Inflammatory macrophage (primary cell): ENCODE results near the gene ME2.
"Not testable (repeated sequence)": the region's sequence is repeated elsewhere in the genome, so short reads cannot be mapped to it uniquely, and the experiment has no call there.

Experiments
- DNase-seq, 2 donors: peaks; one replicate each; pipeline ENCODE4 v3.0.0-alpha.2; 2020 to 2022

The ME2 gene

DNA sequence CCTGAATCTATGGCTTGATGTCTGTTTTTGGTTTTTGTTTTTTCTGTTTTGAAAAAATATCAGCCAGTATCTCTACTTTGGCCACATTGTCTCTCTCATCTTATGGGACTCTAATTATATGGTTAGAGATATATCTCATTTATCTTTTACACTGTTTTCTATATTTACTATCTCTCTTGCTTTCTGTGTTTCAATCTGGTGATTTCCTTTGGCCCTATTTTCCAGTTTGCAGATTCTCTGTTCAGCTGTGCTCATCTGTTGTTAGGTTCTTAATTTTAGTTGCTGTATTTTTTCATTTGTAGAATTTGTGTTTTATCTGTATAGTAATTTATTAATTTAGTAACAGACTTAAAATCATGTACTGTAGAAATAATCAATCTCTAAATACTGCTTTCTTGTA is 47.6 kb downstream of the ME2 start:
- DNase-seq: no peak

DNA sequence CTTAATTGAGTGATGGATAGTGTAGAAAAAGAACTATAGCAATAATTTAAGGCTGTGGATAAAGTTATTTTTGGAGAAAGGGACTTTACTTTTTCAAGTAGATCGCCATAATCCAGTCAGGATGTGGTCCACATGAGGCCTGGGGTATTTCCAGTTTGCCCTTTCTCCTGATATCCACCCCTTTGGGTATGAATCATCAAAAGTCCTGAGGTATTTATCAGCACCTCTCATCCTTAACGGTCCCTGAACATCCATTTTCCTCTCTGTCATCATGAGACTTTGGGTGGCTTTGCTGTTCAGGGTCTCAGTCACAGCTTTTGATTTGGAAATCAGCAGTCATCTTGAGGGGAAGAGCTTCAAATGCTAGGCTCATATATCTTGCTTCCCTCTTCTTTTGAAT is 49.6 kb downstream of the ME2 start:
- no peak for DNase-seq

DNA sequence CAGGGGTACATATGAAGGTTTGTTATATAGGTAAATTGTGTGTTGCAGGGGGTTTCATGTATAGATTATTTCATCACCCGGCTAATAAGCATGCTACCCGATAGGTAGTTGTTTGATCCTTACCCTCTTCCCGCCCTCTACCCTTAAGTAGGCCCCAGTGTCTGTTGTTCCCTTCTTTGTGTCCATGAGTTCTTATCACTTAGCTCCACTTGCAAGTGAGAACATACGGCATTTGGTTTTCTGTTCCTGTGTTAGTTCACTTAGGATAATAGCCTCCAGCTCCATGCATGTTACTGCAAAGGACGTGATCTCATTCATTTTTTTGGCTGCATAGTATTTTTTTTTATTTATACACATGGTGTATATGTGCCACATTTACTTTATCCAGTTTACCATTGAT is 54.8 kb downstream of the ME2 start:
- no peak for DNase-seq

DNA sequence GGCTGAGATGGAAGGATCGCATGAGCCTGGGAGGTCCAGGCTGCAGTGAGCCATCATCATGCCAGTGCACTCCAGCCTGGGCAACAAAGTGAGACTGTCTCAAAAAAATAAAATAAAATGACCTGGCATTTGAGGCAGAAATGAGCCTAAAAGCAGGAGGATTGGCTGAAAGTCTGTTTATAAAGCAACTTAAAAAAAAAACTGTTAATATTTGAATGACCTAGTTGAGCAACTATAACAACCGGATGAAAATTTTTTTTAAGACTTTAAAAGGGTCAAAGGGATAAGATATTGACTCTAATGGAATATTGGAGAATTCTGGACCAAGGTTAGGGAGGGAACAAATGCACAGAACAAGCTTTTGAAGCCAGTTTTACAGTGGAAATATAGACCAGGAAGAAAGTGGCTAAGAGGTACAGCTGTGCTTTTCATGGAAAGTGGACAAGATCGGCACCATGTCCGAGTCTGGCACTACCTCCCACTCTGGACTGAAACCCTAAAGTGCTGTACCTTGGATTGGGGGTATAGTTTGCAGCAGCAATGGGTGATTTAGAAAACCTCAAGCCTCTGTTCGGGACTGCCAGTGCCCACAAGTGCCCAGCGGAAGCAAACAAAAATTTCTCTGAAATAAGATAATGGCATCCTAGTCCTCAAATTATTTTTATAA is 55.8 kb downstream of the ME2 start:
- no peak for DNase-seq

DNA sequence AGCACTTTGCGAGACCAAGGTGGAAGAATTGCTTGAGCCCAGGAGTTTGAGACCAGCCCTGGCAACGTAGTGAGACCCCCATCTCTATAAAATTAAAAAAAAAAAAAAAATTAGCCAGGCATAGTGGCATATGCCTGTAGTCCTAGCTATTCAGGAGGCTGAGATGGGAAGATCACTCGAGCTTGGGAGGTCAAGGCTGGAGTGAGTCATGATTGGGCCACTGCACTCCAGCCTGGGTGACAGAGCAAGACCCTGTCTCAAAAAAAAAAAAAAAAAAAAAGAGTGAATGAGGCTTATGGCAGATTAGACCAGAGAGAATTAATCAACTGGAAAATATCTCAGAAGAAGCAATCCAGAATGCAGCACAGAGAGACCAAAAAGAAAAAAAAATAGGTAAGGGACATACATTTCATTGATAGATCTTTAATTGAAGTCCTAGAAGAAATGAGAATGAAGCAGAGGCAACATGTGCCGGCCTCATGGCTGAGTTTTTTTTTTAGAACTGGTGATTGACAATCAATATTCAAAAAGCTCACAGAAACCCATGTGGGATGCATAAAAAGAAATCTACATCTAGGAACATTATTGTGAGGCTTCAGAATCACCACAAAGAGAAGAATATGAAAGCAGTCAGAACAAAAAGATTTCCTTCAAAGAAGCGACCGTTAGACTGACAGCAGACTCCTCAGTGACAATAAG is 56.7 kb downstream of the ME2 start:
- no peak for DNase-seq

DNA sequence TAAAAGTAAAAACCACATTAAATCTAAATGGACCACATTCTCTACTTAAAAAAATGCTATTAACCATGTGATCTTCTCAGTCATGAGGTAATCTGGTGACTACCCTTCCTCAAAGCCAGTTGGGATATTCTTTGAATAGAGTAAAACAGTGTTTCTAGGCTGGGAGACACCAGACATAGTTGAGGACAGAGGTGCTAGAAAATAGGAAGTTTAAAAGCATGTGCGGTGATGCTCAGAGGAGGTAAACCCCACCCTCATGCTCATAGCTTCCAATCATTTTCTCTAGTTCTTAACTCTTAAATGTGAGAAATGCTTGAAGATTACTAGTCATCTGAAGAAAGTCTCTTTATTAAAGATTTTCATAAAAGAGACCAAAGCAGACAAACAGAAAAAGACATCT is 58.3 kb downstream of the ME2 start:
- peak in 1 of 2 donors; percentile 5 for DNase-seq

DNA sequence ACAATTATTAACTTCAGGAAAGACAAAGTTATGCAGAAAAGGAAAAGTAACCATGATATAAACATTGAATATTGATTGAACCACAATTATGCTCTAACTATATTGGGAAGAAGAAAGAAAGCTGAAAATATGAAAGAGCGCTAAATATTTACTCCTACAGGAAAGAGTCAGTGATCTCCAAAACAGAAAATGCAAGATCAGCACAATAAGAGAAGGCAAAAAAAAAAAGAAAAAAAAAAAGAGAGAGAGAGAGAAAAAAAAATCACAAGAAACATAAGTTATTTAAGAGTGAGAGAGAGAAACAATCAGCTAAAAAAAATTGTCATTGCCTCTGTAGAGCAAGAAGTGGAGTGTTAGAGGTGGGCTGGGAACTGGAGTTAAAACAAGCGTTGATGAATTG is 60.0 kb downstream of the ME2 start:
- DNase-seq: no peak

DNA sequence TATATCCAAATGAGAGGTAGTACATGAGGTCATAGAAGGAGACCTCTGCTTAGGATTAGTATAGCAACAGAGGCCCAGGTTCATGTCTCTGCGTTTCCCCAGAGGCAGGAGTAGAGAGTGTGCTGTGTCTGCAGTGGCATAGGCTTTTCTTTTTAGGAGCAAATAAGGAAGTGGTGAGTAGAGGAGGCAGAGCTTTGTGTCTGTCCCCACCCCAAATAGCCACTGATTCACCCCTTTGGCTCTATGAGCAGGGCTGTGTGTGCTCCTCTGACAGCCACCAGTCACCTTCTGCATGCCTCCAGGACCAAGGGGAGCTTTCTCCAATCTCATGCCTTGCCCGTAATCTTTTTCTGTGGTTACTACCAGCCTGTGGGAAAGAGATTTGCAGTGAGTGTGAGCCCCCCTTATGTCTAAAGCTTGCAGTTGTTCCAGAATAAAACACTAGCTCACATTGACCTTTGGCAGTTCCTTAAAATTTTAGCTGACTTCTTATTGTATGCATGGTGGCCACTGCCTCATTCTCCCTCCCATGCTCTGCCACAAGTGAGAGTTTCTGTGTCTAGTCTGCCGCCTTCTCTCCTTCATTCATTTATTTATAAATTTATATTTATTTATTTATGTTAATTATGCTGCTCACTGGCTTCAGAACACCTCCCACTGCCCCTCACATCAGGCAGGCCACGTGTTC is 65.5 kb downstream of the ME2 start:
- peak; percentile 69 to 80 for DNase-seq

DNA sequence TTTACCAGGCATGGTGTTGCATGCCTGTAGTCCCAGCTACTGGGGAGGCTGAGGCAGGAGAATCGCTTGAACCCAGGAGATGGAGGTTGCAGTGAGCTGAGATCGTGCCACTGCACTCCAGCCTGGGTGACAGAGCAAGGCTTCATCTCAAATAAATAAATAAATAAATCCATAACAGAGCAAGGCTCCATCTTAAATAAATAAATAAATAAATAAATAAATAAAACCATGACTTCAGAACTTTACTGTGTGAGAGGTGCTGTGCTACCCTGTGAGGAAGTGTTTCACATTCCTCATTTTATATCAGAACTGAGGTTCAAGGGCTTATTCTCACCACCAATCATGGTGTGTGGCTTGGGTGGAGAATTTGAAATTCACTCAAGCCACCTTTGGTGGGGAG is 67.0 kb downstream of the ME2 start:
- not testable (repeated sequence) for DNase-seq

DNA sequence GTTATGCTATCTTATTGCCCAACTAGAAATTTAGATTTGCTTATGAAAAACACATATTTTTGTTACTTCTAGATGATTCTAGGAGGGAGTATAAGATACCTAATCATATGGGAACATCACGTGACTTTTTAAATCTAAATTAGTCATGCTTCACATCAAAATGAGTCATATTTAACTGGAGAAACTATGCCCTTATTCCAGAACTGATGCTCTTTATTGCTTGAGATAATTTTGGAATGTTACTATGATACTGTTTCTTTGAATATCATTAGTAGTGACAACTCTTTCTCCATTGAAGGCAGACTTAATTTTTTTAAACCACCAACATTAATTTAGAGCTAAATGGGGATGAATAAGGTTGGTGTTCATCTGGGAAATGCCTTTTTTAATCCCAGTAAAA is 69.0 kb downstream of the ME2 start:
- no peak for DNase-seq

DNA sequence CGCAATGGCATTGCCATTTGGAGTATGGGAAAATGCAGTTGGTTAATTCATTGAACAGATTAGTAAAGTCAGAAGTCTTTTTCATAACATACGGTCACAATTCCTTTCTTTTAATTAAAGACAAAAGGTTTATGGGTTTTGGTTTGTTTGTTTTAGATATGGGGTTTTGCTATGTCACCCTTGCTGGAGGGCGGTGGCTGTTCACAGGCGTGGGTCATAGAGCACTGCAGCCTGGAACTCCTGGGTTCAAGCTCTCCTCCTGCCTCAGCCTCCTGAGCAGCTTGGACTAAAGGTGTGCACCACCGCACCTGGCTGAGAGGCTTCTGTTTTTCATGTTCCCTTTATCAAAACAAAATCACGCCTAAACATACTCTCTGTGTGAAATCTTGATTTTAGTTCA is 70.3 kb downstream of the ME2 start:
- DNase-seq: no peak

DNA sequence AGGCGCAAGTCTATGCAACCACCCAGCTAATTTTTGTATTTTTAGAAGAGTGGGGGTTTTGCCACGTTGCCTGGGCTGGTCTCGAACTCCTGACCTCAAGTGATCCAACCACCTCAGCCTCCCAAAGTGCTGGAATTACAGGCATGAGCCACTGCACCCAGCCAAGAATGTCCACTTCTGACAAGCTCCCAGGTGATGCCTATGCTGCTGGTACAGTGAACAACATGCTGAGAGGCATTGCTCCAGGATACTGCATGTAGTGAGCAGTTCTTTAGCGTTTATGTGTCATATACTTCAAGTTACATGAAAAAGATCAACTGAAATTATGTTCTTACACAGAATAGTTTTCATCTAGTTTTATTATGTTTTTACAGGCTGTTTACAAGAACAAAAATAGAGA is 71.7 kb downstream of the ME2 start:
- no peak for DNase-seq

DNA sequence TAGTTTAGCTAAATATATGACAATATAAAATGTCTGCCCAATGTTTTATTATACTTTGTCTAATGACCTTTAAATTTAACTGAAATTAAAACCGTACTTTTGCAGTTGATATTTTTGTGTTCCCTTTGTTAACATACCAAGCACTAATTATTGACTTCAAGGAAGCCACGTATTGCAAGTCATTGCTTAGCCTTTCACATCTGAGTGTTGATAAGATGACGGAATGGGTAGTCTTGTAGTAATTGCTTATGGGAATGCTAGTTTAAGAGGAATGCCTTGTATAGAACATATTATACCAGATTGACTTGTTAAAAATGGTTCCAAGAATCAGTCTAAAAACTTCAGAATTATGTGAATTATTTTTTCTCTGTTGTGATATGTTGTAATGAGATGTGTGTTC is 74.9 kb downstream of the ME2 start:
- DNase-seq: no peak

DNA sequence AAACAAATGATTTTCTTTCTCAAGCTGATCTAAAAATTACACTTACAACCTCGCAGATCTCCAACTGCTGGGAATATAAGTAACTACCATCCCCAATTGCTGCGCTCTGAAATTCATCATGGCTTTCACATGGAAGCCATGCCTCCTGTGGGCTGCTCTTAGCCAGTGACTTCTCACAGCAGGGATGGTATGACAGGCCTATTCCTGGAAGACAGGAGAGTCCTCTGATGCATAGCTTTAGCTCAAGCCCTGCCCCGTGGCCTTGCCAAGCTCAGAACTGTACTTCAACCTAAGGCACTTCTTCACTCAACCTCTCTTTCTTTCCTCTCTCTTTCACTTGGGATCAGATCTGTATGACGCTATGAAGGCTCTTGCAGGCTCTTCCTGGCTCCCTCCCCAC is 76.3 kb downstream of the ME2 start:
- no peak for DNase-seq

DNA sequence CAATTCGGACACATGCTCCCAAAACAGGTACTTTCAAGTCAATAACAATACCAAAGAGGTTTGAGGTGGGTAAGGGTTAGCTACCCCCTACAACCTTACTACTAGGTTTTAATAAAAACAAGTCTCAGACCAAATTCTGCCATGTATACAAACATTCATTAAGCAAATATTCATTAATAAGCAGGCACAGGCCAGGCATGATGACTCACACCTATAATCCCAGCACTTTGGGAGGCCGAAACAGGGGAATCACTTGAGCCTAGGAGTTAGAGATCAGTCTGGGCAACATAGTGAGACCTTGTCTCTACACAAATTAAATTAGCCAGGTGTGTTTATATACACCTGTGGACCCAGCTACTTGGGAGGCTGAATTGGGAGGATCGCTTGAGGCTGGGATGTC is 77.2 kb downstream of the ME2 start:
- DNase-seq: no peak

DNA sequence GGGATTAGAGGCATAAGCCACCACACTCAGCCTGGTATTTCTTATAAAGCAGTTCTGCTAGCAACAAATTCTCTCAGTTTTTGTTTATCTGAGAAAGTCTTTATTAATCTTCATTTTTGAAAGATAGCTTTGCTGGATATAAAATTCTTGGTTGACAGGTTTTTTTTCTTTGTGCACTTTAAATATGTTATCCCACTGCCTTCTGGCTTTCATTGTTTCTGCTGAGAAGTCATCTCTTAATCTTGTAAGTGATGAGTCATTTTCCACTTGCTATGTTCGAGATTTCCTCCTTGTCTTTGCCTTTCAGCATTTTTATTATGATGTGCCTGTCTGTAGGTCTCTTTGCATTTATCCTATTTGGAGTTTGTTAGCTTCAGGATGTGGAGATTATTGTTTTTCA is 83.1 kb downstream of the ME2 start:
- DNase-seq: no peak

DNA sequence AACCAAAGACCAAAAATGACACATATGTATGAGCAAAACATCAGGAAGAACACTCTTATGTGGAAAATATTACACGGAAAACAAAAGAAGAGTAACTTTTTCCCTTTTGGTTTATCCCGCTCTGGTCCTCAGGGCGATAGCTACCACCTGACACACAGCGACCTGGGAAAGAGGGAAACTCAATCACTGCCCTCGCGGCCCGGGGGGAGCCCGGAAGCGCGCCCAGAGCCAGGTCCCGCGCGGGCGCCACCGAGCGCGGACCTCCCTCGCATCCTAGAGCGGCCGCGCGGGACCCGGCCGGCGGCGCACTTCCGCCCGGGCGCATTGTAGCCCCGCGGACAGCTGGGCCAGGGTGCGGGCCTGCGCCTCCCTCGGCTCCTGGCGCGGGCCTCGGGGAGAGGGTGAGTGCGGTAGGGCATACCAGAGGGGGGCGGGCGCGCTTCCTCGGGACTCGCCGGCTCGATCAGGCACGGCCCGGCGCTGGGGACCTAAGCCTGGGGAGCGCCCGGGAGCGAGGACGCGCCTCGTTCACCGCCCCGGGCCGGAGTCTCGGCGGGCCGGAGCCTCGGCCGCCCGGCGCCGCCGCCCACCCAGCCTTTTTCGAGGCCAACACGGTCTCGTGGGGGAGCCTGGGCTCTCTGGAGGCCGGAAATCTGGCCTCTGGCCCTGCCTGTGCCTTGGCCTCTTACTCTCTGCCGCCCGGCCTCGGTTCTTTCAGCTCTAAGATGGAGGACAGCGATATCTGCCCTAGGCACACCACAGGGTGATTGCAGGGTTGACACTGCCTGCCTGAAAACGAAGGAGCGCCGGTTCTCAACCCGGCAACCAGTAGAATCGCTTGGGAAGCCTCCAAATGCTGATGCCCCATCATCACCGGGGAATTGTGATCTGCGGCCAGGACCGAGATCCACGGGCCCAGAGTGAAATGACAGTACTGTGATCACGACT is 89.1 kb downstream of the ME2 start, which contains the start of gene ELAC1:
TSS of gene ELAC1 (plus strand) at position 327 of the 948 bp plus-strand sequence. CDS start 6,365 bp downstream, outside the sequence.
- DNase-seq: peak; percentile 72 to 85

DNA sequence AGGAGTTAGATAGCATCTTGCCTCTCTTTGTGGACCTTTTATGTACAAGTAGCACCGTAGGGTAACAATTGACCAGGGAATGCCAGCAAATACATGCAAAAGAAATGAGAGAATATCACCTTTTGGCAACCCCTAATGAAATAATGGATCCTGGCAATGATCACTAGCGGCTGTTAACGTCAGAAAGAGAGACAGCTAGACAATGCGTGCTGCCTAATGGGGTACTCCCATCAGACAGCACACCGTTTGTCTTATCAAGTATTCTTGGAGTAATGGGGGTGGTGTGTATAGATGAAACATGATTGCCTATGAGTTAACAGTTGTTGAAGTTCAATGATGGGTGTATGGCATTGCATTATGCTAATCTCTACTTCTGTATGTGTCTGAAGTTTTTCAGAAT is 90.5 kb downstream of the ME2 start:
- no peak for DNase-seq

DNA sequence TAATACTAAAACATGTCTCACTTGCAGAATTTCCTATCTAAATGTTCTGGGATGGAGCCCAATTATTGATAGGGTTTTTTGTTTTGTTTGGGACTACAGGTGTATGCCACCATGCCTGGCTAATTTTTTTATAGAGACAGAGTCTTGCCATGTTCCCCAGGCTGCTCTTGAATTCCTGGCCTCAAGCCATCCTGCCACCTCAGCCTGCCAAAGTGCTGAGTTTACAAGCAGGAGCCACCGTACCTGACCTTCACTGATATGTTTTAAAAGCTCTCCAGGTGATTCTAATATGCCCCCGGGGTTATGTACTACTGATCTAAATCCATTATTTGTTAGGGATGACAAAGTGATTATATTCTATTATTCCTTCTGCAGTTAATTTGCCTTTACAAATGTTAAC is 91.1 kb downstream of the ME2 start:
- no peak for DNase-seq

DNA sequence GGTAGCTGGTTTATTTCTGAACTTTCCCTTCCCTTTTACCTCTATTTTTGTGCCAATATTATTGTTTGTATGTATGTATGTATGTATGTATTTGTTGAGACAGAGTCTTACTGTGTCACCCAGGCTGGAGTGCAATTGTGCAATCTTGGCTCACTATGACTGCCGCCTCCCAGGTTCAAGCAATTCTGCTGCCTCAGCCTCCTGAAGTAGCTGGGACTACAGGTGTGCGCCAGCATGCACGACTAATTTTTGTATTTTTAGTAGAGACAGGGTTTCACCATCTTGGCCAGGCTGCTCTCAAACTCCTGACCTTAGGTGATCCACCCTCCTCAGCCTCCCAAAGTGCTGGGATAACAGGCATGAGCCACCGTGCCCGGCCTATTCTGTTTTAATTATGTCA is 93.5 kb downstream of the ME2 start:
- peak in 1 of 2 donors; percentile 37 for DNase-seq

DNA sequence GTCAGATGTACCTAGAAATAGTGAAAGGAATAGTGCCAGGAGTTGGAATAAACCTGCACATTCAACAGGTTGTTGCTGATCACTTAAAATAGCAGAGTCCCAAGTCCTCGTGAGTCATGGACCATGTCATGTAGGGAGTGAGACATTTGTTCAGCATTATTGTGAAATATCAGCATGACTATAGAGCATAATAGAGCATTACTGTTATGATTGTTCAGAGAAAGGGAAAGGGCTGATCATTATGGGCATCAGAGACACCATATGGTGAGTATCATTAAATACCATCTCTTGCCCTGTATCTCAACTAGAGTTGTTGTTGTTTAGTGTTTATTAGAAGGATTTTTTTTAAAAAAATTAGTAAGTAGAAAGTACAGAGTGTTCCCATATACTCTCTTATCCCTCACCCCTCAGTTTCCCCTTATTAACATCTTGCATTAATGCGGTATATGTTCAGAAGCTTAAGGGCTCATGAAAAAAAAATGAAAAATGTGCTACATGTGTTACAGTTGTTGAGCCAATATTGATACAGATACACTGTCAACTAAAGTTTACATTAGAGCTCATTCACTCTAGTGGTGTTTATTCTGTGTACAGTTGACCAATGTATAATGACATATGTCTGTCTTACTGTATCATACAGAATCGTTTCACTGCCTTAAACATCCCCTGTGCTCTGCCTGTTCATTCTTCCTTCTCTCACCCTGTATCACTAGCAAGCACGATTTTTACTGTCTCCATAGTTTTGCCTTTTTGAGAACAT is 94.6 kb downstream of the ME2 start:
- peak; percentile 76 to 78 for DNase-seq
